Amniotic stem cell (primary cell): ENCODE measurements around the gene RIOX2.
"Not testable (repeated sequence)": the region's sequence is repeated elsewhere in the genome, so short reads cannot be mapped to it uniquely, and the experiment has no call there.

Source experiments
- DNase-seq: peaks from one replicate; lab custom pipeline; 2025; lab: John Stamatoyannopoulos, UW

Gene RIOX2

GRCh38 chr3:97971679-97972567 is at the start of gene RIOX2:
RIOX2 (minus strand) TSS chr3:97972431; CDS start chr3:97967593, 4,838 bp downstream.
- peak; percentile 20 for DNase-seq

GRCh38 chr3:98020412-98020811 is 48.2 kb upstream of the RIOX2 start:
- DNase-seq = no peak

GRCh38 chr3:98018301-98018700 is 46.1 kb upstream of the RIOX2 start:
- DNase-seq = no peak

- DNase-seq = no peak
Observed at GRCh38 chr3:98014268-98014585, 42.0 kb upstream of the RIOX2 start.

- DNase-seq = no peak
Observed at GRCh38 chr3:98013411-98014267, 41.4 kb upstream of the RIOX2 start.

- no peak for DNase-seq
Observed at GRCh38 chr3:98012979-98013378, 40.7 kb upstream of the RIOX2 start.

- not testable (repeated sequence) for DNase-seq
Observed at GRCh38 chr3:98010883-98011449, 38.7 kb upstream of the RIOX2 start.

GRCh38 chr3:98010194-98010882 is 38.1 kb upstream of the RIOX2 start:
- DNase-seq = no peak

GRCh38 chr3:98008855-98009254 is 36.6 kb upstream of the RIOX2 start:
- DNase-seq = no peak

GRCh38 chr3:98005438-98005837 is 33.2 kb upstream of the RIOX2 start:
- no peak for DNase-seq

GRCh38 chr3:98004721-98005120 is 32.5 kb upstream of the RIOX2 start:
- no peak for DNase-seq

- no peak for DNase-seq
Observed at GRCh38 chr3:98003306-98003969, 31.2 kb upstream of the RIOX2 start.

GRCh38 chr3:98002717-98003116 is 30.5 kb upstream of the RIOX2 start:
- DNase-seq = no peak

GRCh38 chr3:97999994-98000393 is 27.8 kb upstream of the RIOX2 start:
- DNase-seq = no peak

GRCh38 chr3:97999103-97999502 is 26.9 kb upstream of the RIOX2 start:
- no peak for DNase-seq

- no peak for DNase-seq
Observed at GRCh38 chr3:97996988-97997387, 24.8 kb upstream of the RIOX2 start.

- no peak for DNase-seq
Observed at GRCh38 chr3:97994328-97994945, 22.2 kb upstream of the RIOX2 start.

GRCh38 chr3:97993526-97993925 is 21.3 kb upstream of the RIOX2 start:
- DNase-seq = no peak

- DNase-seq = no peak
Observed at GRCh38 chr3:97992547-97993173, 20.4 kb upstream of the RIOX2 start.

- DNase-seq = no peak
Observed at GRCh38 chr3:97991293-97991682, 19.1 kb upstream of the RIOX2 start.
